ENCODE data around the gene HS3ST3B1. TPM values are rescaled to one million over a fixed set of nuclear protein-coding genes. Genes with fewer than 3 reads are reported as not detected.

Gene HS3ST3B1
- total and polyA plus RNA-seq, 2 experiments from 2014 or later = 8.1 to 17.7 TPM

DNA sequence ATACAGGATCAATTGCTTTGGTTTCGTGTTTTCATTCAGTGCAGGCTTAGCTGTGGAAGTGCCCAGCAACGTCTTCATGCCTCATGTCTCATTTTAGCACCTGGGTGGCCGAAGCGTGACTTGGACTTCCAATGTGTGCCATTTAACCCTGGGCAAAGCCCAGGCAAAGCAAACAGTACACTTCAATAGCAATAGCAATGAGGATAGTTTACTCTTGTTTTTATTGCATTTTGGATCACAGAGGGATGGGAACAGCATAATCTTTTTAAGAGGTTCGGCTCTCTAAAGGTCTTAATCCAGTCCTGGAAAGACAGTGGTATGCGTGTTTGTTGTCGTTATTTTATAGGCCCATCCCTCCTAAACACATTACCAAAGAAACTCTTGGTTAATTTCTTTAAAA is 86.2 kb downstream of the HS3ST3B1 start (continued):
- TF ChIP-seq, protein P1, sequence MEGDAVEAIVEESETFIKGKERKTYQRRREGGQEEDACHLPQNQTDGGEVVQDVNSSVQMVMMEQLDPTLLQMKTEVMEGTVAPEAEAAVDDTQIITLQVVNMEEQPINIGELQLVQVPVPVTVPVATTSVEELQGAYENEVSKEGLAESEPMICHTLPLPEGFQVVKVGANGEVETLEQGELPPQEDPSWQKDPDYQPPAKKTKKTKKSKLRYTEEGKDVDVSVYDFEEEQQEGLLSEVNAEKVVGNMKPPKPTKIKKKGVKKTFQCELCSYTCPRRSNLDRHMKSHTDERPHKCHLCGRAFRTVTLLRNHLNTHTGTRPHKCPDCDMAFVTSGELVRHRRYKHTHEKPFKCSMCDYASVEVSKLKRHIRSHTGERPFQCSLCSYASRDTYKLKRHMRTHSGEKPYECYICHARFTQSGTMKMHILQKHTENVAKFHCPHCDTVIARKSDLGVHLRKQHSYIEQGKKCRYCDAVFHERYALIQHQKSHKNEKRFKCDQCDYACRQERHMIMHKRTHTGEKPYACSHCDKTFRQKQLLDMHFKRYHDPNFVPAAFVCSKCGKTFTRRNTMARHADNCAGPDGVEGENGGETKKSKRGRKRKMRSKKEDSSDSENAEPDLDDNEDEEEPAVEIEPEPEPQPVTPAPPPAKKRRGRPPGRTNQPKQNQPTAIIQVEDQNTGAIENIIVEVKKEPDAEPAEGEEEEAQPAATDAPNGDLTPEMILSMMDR (conservative IDR thresholded peaks at IDR 0.05; ENCODE audit: low read depth in 2 of 2) = no peak
- TF ChIP-seq, protein P2, sequence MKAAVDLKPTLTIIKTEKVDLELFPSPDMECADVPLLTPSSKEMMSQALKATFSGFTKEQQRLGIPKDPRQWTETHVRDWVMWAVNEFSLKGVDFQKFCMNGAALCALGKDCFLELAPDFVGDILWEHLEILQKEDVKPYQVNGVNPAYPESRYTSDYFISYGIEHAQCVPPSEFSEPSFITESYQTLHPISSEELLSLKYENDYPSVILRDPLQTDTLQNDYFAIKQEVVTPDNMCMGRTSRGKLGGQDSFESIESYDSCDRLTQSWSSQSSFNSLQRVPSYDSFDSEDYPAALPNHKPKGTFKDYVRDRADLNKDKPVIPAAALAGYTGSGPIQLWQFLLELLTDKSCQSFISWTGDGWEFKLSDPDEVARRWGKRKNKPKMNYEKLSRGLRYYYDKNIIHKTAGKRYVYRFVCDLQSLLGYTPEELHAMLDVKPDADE (IDR thresholded peaks at IDR 0.05) = no peak
- no peak for TF ChIP-seq JUNB (IDR thresholded peaks at IDR 0.05; ENCODE audit: unreplicated experiment)
- no peak for TF ChIP-seq EZH2phosphoT487 (IDR thresholded peaks at IDR 0.05; ENCODE audit: unreplicated experiment)
- TF ChIP-seq CREB1 (CRISPR knock-in tag; IDR thresholded peaks at IDR 0.05; ENCODE audit: low read depth) = no peak
- TF ChIP-seq STAT1 (IDR thresholded peaks at IDR 0.05; ENCODE audit: unreplicated experiment) = no peak
- no peak for TF ChIP-seq EZH2 (IDR thresholded peaks at IDR 0.05; ENCODE audit: low read depth, unreplicated experiment)

DNA sequence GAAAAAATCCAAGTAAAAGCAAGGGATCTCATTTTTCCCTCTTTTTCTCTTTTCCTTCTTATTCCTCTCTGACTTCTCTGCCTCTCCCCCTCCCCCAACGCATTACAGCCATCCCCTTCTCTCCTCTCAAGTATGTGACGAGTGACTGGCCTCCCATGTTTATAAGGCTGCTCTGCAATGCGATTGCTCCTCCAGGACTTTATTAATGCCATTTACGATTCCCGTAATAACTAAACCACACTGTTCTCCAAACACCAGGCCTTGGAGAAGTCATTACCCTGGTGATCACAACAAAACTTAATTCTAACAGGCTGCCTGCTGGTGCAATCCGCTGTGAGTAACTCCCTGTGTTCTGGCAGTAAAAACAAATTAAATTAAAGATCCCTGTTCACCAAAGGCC is 88.8 kb downstream of the HS3ST3B1 start:
- Histone ChIP-seq H3K4me3 (no peak overlapping the region), H2AFZ (peak overlapping the region; percentile 44; the same call in 1 of the 2 replicates), H3K4me2 (peak overlapping the region; percentile 40; the same call in 1 of the 2 replicates), H3K36me3 (ENCODE audit: insufficient read depth) (0 out of 2 replicates have a peak, but pooled peaks cover 4% of the 10 kb centered on the region), H3K27ac (ENCODE audit: low read depth) (no peak overlapping the region), H3K9me2 (ENCODE audit: insufficient read depth) (no peaks in the 10 kb centered on the region), H4K20me1 (replicated peaks; ENCODE audit: insufficient read depth) (no peaks in the 10 kb centered on the region), H3F3A (replicated peaks; ENCODE audit: low read depth) (no peaks in the 10 kb centered on the region), H3K27me3 (ENCODE audit: insufficient read depth) (no peaks in the 10 kb centered on the region), H3K4me1 (ENCODE audit: insufficient read depth) (peaks cover 9% of the 10 kb centered on the region), H3K79me2 (replicated peaks; ENCODE audit: insufficient read depth) (no peaks in the 10 kb centered on the region)
- Mint-ChIP-seq H3K4me3 (no peak overlapping the region), H3K9me3 (no peaks in the 10 kb centered on the region; the same call in 2 of the 3 replicates), H3K36me3 (ENCODE audit: low read depth) (no peaks in the 10 kb centered on the region), H3K27me3 (ENCODE audit: insufficient read depth, low read depth, poor library complexity) (no peaks in the 10 kb centered on the region), H3K27ac (no peak overlapping the region), H3K4me1 (peaks cover 14% of the 10 kb centered on the region)
- peak; percentile 59 for DNase-seq (ENCODE audit: low spot score)
- TF ChIP-seq JUNB (IDR thresholded peaks at IDR 0.05; ENCODE audit: unreplicated experiment) (no peak), EZH2 (IDR thresholded peaks at IDR 0.05; ENCODE audit: low read depth, unreplicated experiment) (no peak), NANOG (IDR thresholded peaks at IDR 0.05; ENCODE audit: borderline replicate concordance) (no peak), CREB1 (CRISPR knock-in tag; IDR thresholded peaks at IDR 0.05; ENCODE audit: low read depth) (no peak)
- TF ChIP-seq, protein P3, sequence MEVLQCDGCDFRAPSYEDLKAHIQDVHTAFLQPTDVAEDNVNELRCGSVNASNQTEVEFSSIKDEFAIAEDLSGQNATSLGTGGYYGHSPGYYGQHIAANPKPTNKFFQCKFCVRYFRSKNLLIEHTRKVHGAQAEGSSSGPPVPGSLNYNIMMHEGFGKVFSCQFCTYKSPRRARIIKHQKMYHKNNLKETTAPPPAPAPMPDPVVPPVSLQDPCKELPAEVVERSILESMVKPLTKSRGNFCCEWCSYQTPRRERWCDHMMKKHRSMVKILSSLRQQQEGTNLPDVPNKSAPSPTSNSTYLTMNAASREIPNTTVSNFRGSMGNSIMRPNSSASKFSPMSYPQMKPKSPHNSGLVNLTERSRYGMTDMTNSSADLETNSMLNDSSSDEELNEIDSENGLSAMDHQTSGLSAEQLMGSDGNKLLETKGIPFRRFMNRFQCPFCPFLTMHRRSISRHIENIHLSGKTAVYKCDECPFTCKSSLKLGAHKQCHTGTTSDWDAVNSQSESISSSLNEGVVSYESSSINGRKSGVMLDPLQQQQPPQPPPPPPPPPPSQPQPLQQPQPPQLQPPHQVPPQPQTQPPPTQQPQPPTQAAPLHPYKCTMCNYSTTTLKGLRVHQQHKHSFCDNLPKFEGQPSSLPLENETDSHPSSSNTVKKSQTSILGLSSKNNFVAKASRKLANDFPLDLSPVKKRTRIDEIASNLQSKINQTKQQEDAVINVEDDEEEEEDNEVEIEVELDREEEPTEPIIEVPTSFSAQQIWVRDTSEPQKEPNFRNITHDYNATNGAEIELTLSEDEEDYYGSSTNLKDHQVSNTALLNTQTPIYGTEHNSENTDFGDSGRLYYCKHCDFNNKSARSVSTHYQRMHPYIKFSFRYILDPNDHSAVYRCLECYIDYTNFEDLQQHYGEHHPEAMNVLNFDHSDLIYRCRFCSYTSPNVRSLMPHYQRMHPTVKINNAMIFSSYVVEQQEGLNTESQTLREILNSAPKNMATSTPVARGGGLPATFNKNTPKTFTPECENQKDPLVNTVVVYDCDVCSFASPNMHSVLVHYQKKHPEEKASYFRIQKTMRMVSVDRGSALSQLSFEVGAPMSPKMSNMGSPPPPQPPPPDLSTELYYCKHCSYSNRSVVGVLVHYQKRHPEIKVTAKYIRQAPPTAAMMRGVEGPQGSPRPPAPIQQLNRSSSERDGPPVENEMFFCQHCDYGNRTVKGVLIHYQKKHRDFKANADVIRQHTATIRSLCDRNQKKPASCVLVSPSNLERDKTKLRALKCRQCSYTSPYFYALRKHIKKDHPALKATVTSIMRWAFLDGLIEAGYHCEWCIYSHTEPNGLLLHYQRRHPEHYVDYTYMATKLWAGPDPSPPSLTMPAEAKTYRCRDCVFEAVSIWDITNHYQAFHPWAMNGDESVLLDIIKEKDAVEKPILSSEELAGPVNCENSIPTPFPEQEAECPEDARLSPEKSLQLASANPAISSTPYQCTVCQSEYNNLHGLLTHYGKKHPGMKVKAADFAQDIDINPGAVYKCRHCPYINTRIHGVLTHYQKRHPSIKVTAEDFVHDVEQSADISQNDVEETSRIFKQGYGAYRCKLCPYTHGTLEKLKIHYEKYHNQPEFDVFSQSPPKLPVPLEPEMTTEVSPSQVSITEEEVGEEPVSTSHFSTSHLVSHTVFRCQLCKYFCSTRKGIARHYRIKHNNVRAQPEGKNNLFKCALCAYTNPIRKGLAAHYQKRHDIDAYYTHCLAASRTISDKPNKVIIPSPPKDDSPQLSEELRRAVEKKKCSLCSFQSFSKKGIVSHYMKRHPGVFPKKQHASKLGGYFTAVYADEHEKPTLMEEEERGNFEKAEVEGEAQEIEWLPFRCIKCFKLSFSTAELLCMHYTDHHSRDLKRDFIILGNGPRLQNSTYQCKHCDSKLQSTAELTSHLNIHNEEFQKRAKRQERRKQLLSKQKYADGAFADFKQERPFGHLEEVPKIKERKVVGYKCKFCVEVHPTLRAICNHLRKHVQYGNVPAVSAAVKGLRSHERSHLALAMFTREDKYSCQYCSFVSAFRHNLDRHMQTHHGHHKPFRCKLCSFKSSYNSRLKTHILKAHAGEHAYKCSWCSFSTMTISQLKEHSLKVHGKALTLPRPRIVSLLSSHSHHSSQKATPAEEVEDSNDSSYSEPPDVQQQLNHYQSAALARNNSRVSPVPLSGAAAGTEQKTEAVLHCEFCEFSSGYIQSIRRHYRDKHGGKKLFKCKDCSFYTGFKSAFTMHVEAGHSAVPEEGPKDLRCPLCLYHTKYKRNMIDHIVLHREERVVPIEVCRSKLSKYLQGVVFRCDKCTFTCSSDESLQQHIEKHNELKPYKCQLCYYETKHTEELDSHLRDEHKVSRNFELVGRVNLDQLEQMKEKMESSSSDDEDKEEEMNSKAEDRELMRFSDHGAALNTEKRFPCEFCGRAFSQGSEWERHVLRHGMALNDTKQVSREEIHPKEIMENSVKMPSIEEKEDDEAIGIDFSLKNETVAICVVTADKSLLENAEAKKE (CRISPR knock-in tag; IDR thresholded peaks at IDR 0.05) = no peak
- TF ChIP-seq, protein P1 (conservative IDR thresholded peaks at IDR 0.05; ENCODE audit: low read depth in 2 of 2) = no peak
- peak; percentile 50; the same call in 2 of the 3 replicates for ATAC-seq
